A673 (cell line): ENCODE results near the gene TREML4. TPM values are rescaled to one million over a fixed set of nuclear protein-coding genes. Genes with fewer than 3 reads are reported as not detected.
A peak's percentile ranks its signal among the peaks of the same experiment; 100 is the strongest.

ENCODE experiments used
- BruUV-seq: library from RNA; stranded (reverse); fragments of 400-500 nt; replicated peaks from 2 replicates; lab custom pipeline; 2021; lab: Mats Ljungman, UMichigan
- CTCF ChIA-PET: fragments of 300-600 bp; sonication (Branson Sonifier 250); formaldehyde crosslinking; loops from one replicate; lab custom pipeline; 2022; ENCODE audit warnings: antibody characterized with exemption; lab: Charles Lee
- POLR2A ChIA-PET: fragments of 300-600 bp; sonication (Branson Sonifier 250); formaldehyde crosslinking; loops from one replicate; lab custom pipeline; 2022; ENCODE audit warnings: antibody characterized with exemption; ENCODE audit not compliant: low non-redundant PET; lab: Charles Lee
- DNase-seq: peaks from one replicate; pipeline ENCODE4 v3.0.0-alpha.2; 2015; ENCODE audit warnings: low spot score
- H3K27ac ChIP-seq: fragments of 200-600 bp; sonication (generic); 2 replicates; pipeline ENCODE4 v1.5.1; 2016; ENCODE audit warnings: mixed run types, low read depth, mild to moderate bottlenecking, mixed read lengths, antibody characterized with exemption, low read length; ENCODE audit not compliant: poor library complexity, severe bottlenecking
- H3K27me3 ChIP-seq: fragments of 200-600 bp; sonication (generic); replicated peaks from 2 replicates; pipeline ENCODE4 v1.6.1; 2017; ENCODE audit warnings: mixed run types, low read depth, mild to moderate bottlenecking, mixed read lengths, antibody characterized with exemption, low read length; ENCODE audit not compliant: insufficient read depth, poor library complexity
- H3K36me3 ChIP-seq: fragments of 200-600 bp; sonication (generic); 2 replicates; pipeline ENCODE4 v1.6.1; 2016; ENCODE audit warnings: mixed run types, mild to moderate bottlenecking, mixed read lengths, antibody characterized with exemption, low read length; ENCODE audit not compliant: insufficient read depth, poor library complexity, severe bottlenecking
- H3K4me1 ChIP-seq: fragments of 200-600 bp; sonication (generic); 2 replicates; pipeline ENCODE4 v1.6.1; 2017; ENCODE audit warnings: mixed run types, mild to moderate bottlenecking, mixed read lengths, antibody characterized with exemption, low read length; ENCODE audit not compliant: insufficient read depth, poor library complexity, severe bottlenecking
- H3K4me3 ChIP-seq: fragments of 200-600 bp; sonication (generic); 2 replicates; pipeline ENCODE4 v1.5.1; 2016; ENCODE audit warnings: low read depth, mixed run types, mild to moderate bottlenecking, mixed read lengths, low read length; ENCODE audit not compliant: poor library complexity, severe bottlenecking
- H3K9me3 ChIP-seq: fragments of 200-600 bp; sonication (generic); 2 replicates; pipeline ENCODE4 v1.6.1; 2016; ENCODE audit warnings: mixed run types, low read depth, mild to moderate bottlenecking, mixed read lengths, antibody characterized with exemption, low read length; ENCODE audit not compliant: poor library complexity, severe bottlenecking
- CTCF ChIP-seq: fragments of 300-800, 200-600 bp; sonication (generic); conservative IDR thresholded peaks from 2 replicates; pipeline ENCODE4 v1.5.1; 2017; ENCODE audit warnings: low read depth, mild to moderate bottlenecking, antibody characterized with exemption, low read length, moderate library complexity, mixed read lengths
- EZH2 ChIP-seq: fragments of 200-600 bp; sonication (generic); IDR thresholded peaks from 2 replicates; pipeline ENCODE4 v1.6.1; 2017; ENCODE audit warnings: borderline replicate concordance, low read depth, mild to moderate bottlenecking, mixed read lengths, antibody characterized with exemption, low read length; ENCODE audit not compliant: poor library complexity, severe bottlenecking
- intact Hi-C: fragments of 100-400 bp; cut with micrococcal nuclease; formaldehyde crosslinking; loops from one replicate; pipeline ENCODE4 v1.10.0; 2022; ENCODE audit not compliant: unreplicated experiment
- total RNA-seq: library from RNA; stranded (reverse); gene quantifications from 2 replicates; pipeline ENCODE4 v1.2.3, GENCODE V29; 2021

TREML4 gene
- total RNA-seq, 1 experiment from 2014 or later: not detected

- Histone ChIP-seq H3K4me1 (peaks cover 11% of the 10 kb centered on the region), H3K27ac (no peak overlapping the region), H3K27me3 (peaks cover 27% of the 10 kb centered on the region), H3K4me3 (no peak overlapping the region), H3K36me3 (no peaks in the 10 kb centered on the region), H3K9me3 (no peaks in the 10 kb centered on the region)
- no peak for DNase-seq
- TF ChIP-seq CTCF (no peak), EZH2 (no peak)
- intact Hi-C loops: loop anchor here (10.0 kb wide), 1 partner anchor 115 kb away; no protein-coding TSS in a partner anchor
- no TSS peak for BruUV-seq
- CTCF ChIA-PET: no interaction called here
- POLR2A ChIA-PET: no interaction called here
Measured at GRCh38 chr6:41199552-41200246, 28.4 kb upstream of the TREML4 start.

- no peaks in the 10 kb centered on the region for H3K36me3 ChIP-seq
- peaks cover 20% of the 10 kb centered on the region for H3K27me3 ChIP-seq
- DNase-seq: peak; percentile 17
- TF ChIP-seq EZH2 (no peak), CTCF (no peak)
- ChIA-PET POLR2A (no interaction called here), CTCF (no interaction called here)
- no peak overlapping the region for H3K4me3 ChIP-seq
- BruUV-seq: no TSS peak
- no peaks in the 10 kb centered on the region for H3K9me3 ChIP-seq
- no peak overlapping the region for H3K27ac ChIP-seq
- intact Hi-C loops: no loop called here
- H3K4me1 ChIP-seq: peaks cover 11% of the 10 kb centered on the region
Measured at GRCh38 chr6:41200296-41200900, 27.8 kb upstream of the TREML4 start.

- intact Hi-C loops: no loop called here
- DNase-seq: no peak
- CTCF ChIA-PET: no interaction called here
- Histone ChIP-seq H3K4me3 (no peak within 1 kb of the TSS), H3K4me1 (peaks cover 11% of the 10 kb centered on the region), H3K27me3 (peaks cover 12% of the 10 kb centered on the region), H3K9me3 (no peaks in the 10 kb centered on the region), H3K36me3 (no peaks in the 10 kb centered on the region), H3K27ac (no peak within 1 kb of the TSS)
- POLR2A ChIA-PET: no interaction called here
- no peak for TF ChIP-seq EZH2
- TF ChIP-seq CTCF: no peak
- no TSS peak for BruUV-seq
Measured at GRCh38 chr6:41200901-41201763, 27.0 kb upstream of the TREML4 start, which contains the start of gene TREML2. TSS of gene TREML2 (minus strand) at chr6:41201149. CDS start at chr6:41201008, 141 bp downstream.
